GM19025 (cell line): Measurements from ENCODE around the gene VOPP1.
"Not testable (repeated sequence)": the region's sequence is repeated elsewhere in the genome, so short reads cannot be mapped to it uniquely, and the experiment has no call there.

Experiments used
- ATAC-seq: cut with Tn5 transposase; IDR thresholded peaks from one replicate; pipeline ENCODE4 v1.9.1; 2021; ENCODE audit warnings: mild to moderate bottlenecking, low read depth, moderate library complexity; ENCODE audit not compliant: unreplicated experiment

Gene VOPP1

GRCh38 chr7:55474944-55475854 lies 97.1 kb downstream of the VOPP1 start:
- ATAC-seq = no peak

- ATAC-seq = no peak
Observed at GRCh38 chr7:55473932-55474331, 98.4 kb downstream of the VOPP1 start.

- ATAC-seq = no peak
Observed at GRCh38 chr7:55472928-55473725, 99.2 kb downstream of the VOPP1 start.

GRCh38 chr7:55472406-55472805 lies 99.9 kb downstream of the VOPP1 start:
- ATAC-seq = not testable (repeated sequence)

GRCh38 chr7:55471594-55471993 lies 100.7 kb downstream of the VOPP1 start:
- ATAC-seq = not testable (repeated sequence)

- no peak for ATAC-seq
Observed at GRCh38 chr7:55470261-55470660, 102.0 kb downstream of the VOPP1 start.

GRCh38 chr7:55469721-55470120 lies 102.6 kb downstream of the VOPP1 start:
- ATAC-seq = no peak

GRCh38 chr7:55469271-55469681 lies 103.0 kb downstream of the VOPP1 start:
- no peak for ATAC-seq

GRCh38 chr7:55468495-55468894 lies 103.8 kb downstream of the VOPP1 start:
- ATAC-seq = no peak

GRCh38 chr7:55467047-55467593 lies 105.2 kb downstream of the VOPP1 start:
- ATAC-seq = no peak

- ATAC-seq = no peak
Observed at GRCh38 chr7:55465691-55466090, 106.6 kb downstream of the VOPP1 start.

- no peak for ATAC-seq
Observed at GRCh38 chr7:55464422-55464821, 107.9 kb downstream of the VOPP1 start.

GRCh38 chr7:55463686-55464262 lies 108.5 kb downstream of the VOPP1 start:
- ATAC-seq = no peak

- ATAC-seq = no peak
Observed at GRCh38 chr7:55458351-55458750, 114.0 kb downstream of the VOPP1 start.

- ATAC-seq = no peak
Observed at GRCh38 chr7:55457801-55458200, 114.5 kb downstream of the VOPP1 start.

- ATAC-seq = no peak
Observed at GRCh38 chr7:55452971-55453370, 119.3 kb downstream of the VOPP1 start.

GRCh38 chr7:55449992-55450535 lies 122.2 kb downstream of the VOPP1 start:
- no peak for ATAC-seq

GRCh38 chr7:55449205-55449991 lies 122.9 kb downstream of the VOPP1 start:
- no peak for ATAC-seq

- no peak for ATAC-seq
Observed at GRCh38 chr7:55448526-55448925, 123.8 kb downstream of the VOPP1 start.

- no peak for ATAC-seq
Observed at GRCh38 chr7:55444786-55445185, 127.5 kb downstream of the VOPP1 start.
